ENCODE measurements around the gene NINL.

- TF ChIP-seq, protein P1, sequence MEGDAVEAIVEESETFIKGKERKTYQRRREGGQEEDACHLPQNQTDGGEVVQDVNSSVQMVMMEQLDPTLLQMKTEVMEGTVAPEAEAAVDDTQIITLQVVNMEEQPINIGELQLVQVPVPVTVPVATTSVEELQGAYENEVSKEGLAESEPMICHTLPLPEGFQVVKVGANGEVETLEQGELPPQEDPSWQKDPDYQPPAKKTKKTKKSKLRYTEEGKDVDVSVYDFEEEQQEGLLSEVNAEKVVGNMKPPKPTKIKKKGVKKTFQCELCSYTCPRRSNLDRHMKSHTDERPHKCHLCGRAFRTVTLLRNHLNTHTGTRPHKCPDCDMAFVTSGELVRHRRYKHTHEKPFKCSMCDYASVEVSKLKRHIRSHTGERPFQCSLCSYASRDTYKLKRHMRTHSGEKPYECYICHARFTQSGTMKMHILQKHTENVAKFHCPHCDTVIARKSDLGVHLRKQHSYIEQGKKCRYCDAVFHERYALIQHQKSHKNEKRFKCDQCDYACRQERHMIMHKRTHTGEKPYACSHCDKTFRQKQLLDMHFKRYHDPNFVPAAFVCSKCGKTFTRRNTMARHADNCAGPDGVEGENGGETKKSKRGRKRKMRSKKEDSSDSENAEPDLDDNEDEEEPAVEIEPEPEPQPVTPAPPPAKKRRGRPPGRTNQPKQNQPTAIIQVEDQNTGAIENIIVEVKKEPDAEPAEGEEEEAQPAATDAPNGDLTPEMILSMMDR (conservative IDR thresholded peaks at IDR 0.05; ENCODE audit: low read depth, low read length) = no peak
- TF ChIP-seq EZH2 (IDR thresholded peaks at IDR 0.05; ENCODE audit: borderline replicate concordance, low read depth, low read length, poor library complexity, severe bottlenecking) = no peak
Observed at GRCh38 chr20:25552977-25553376, 32.4 kb downstream of the NINL start.

Measured in A673 (cell line).